Measurements from ENCODE around the gene ITPA. TPM values are rescaled to one million over a fixed set of nuclear protein-coding genes. Genes with fewer than 3 reads are reported as not detected.

Gene ITPA
- total and polyA plus RNA-seq, 2 experiments from 2014 or later = 57.5 to 81.7 TPM

DNA sequence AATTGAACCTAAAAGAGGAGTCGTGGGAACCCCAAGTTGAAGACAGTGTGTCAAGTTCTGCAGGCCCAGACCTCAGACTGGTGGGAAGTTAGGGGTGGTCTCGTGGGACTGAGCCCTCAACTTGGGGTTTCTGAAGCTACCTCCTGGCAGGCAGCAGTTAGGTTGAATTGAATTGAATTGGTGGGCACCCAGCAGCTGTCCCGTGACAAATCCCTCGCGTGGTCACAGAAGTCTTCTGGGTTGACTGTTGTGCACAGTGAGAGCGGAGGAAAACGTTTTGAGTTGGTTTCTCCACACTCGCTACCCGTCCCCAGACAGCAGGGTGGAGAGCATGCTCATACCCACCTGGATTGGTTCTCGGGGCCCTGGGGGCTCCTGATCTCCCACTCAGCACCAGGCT, 16.8 kb downstream of the ITPA start:
- no peak overlapping the region for H2AFZ ChIP-seq
- TF ChIP-seq NANOG (IDR thresholded peaks at IDR 0.05; ENCODE audit: borderline replicate concordance) (no peak), CREB1 (CRISPR knock-in tag; IDR thresholded peaks at IDR 0.05; ENCODE audit: low read depth) (no peak), ZNF114 (CRISPR knock-in tag; IDR thresholded peaks at IDR 0.05) (no peak), EZH2 (IDR thresholded peaks at IDR 0.05; ENCODE audit: low read depth, unreplicated experiment) (no peak), ZNF331 (CRISPR knock-in tag; IDR thresholded peaks at IDR 0.05; ENCODE audit: low read depth) (no peak), EZH2phosphoT487 (IDR thresholded peaks at IDR 0.05; ENCODE audit: unreplicated experiment) (no peak), STAT1 (IDR thresholded peaks at IDR 0.05; ENCODE audit: unreplicated experiment) (no peak), POLR2AphosphoS5 (IDR thresholded peaks at IDR 0.05; ENCODE audit: low read depth) (no peak), JUNB (IDR thresholded peaks at IDR 0.05; ENCODE audit: unreplicated experiment) (no peak)
- TF ChIP-seq, protein P1, sequence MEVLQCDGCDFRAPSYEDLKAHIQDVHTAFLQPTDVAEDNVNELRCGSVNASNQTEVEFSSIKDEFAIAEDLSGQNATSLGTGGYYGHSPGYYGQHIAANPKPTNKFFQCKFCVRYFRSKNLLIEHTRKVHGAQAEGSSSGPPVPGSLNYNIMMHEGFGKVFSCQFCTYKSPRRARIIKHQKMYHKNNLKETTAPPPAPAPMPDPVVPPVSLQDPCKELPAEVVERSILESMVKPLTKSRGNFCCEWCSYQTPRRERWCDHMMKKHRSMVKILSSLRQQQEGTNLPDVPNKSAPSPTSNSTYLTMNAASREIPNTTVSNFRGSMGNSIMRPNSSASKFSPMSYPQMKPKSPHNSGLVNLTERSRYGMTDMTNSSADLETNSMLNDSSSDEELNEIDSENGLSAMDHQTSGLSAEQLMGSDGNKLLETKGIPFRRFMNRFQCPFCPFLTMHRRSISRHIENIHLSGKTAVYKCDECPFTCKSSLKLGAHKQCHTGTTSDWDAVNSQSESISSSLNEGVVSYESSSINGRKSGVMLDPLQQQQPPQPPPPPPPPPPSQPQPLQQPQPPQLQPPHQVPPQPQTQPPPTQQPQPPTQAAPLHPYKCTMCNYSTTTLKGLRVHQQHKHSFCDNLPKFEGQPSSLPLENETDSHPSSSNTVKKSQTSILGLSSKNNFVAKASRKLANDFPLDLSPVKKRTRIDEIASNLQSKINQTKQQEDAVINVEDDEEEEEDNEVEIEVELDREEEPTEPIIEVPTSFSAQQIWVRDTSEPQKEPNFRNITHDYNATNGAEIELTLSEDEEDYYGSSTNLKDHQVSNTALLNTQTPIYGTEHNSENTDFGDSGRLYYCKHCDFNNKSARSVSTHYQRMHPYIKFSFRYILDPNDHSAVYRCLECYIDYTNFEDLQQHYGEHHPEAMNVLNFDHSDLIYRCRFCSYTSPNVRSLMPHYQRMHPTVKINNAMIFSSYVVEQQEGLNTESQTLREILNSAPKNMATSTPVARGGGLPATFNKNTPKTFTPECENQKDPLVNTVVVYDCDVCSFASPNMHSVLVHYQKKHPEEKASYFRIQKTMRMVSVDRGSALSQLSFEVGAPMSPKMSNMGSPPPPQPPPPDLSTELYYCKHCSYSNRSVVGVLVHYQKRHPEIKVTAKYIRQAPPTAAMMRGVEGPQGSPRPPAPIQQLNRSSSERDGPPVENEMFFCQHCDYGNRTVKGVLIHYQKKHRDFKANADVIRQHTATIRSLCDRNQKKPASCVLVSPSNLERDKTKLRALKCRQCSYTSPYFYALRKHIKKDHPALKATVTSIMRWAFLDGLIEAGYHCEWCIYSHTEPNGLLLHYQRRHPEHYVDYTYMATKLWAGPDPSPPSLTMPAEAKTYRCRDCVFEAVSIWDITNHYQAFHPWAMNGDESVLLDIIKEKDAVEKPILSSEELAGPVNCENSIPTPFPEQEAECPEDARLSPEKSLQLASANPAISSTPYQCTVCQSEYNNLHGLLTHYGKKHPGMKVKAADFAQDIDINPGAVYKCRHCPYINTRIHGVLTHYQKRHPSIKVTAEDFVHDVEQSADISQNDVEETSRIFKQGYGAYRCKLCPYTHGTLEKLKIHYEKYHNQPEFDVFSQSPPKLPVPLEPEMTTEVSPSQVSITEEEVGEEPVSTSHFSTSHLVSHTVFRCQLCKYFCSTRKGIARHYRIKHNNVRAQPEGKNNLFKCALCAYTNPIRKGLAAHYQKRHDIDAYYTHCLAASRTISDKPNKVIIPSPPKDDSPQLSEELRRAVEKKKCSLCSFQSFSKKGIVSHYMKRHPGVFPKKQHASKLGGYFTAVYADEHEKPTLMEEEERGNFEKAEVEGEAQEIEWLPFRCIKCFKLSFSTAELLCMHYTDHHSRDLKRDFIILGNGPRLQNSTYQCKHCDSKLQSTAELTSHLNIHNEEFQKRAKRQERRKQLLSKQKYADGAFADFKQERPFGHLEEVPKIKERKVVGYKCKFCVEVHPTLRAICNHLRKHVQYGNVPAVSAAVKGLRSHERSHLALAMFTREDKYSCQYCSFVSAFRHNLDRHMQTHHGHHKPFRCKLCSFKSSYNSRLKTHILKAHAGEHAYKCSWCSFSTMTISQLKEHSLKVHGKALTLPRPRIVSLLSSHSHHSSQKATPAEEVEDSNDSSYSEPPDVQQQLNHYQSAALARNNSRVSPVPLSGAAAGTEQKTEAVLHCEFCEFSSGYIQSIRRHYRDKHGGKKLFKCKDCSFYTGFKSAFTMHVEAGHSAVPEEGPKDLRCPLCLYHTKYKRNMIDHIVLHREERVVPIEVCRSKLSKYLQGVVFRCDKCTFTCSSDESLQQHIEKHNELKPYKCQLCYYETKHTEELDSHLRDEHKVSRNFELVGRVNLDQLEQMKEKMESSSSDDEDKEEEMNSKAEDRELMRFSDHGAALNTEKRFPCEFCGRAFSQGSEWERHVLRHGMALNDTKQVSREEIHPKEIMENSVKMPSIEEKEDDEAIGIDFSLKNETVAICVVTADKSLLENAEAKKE (CRISPR knock-in tag; IDR thresholded peaks at IDR 0.05) = no peak
- TF ChIP-seq, protein P2, sequence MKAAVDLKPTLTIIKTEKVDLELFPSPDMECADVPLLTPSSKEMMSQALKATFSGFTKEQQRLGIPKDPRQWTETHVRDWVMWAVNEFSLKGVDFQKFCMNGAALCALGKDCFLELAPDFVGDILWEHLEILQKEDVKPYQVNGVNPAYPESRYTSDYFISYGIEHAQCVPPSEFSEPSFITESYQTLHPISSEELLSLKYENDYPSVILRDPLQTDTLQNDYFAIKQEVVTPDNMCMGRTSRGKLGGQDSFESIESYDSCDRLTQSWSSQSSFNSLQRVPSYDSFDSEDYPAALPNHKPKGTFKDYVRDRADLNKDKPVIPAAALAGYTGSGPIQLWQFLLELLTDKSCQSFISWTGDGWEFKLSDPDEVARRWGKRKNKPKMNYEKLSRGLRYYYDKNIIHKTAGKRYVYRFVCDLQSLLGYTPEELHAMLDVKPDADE (IDR thresholded peaks at IDR 0.05) = no peak
- TF ChIP-seq, protein P3, sequence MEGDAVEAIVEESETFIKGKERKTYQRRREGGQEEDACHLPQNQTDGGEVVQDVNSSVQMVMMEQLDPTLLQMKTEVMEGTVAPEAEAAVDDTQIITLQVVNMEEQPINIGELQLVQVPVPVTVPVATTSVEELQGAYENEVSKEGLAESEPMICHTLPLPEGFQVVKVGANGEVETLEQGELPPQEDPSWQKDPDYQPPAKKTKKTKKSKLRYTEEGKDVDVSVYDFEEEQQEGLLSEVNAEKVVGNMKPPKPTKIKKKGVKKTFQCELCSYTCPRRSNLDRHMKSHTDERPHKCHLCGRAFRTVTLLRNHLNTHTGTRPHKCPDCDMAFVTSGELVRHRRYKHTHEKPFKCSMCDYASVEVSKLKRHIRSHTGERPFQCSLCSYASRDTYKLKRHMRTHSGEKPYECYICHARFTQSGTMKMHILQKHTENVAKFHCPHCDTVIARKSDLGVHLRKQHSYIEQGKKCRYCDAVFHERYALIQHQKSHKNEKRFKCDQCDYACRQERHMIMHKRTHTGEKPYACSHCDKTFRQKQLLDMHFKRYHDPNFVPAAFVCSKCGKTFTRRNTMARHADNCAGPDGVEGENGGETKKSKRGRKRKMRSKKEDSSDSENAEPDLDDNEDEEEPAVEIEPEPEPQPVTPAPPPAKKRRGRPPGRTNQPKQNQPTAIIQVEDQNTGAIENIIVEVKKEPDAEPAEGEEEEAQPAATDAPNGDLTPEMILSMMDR (conservative IDR thresholded peaks at IDR 0.05; ENCODE audit: low read depth in 2 of 2) = no peak
- TF ChIP-seq, protein P4, sequence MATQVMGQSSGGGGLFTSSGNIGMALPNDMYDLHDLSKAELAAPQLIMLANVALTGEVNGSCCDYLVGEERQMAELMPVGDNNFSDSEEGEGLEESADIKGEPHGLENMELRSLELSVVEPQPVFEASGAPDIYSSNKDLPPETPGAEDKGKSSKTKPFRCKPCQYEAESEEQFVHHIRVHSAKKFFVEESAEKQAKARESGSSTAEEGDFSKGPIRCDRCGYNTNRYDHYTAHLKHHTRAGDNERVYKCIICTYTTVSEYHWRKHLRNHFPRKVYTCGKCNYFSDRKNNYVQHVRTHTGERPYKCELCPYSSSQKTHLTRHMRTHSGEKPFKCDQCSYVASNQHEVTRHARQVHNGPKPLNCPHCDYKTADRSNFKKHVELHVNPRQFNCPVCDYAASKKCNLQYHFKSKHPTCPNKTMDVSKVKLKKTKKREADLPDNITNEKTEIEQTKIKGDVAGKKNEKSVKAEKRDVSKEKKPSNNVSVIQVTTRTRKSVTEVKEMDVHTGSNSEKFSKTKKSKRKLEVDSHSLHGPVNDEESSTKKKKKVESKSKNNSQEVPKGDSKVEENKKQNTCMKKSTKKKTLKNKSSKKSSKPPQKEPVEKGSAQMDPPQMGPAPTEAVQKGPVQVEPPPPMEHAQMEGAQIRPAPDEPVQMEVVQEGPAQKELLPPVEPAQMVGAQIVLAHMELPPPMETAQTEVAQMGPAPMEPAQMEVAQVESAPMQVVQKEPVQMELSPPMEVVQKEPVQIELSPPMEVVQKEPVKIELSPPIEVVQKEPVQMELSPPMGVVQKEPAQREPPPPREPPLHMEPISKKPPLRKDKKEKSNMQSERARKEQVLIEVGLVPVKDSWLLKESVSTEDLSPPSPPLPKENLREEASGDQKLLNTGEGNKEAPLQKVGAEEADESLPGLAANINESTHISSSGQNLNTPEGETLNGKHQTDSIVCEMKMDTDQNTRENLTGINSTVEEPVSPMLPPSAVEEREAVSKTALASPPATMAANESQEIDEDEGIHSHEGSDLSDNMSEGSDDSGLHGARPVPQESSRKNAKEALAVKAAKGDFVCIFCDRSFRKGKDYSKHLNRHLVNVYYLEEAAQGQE (IDR thresholded peaks at IDR 0.05; ENCODE audit: unreplicated experiment) = no peak
- no peaks in the 10 kb centered on the region for H4K20me1 ChIP-seq (replicated peaks; ENCODE audit: insufficient read depth)
- peaks cover 4% of the 10 kb centered on the region; the same call in 1 of the 2 replicates for H3K36me3 ChIP-seq (ENCODE audit: insufficient read depth)
- H3K4me3 ChIP-seq = no peak overlapping the region
- ATAC-seq (no peak), DNase-seq (ENCODE audit: low spot score) (no peak)
- no peak overlapping the region for H3K27ac Mint-ChIP-seq
- H3K27ac ChIP-seq (ENCODE audit: low read depth) = peak overlapping the region; percentile 63; the same call in 1 of the 2 replicates
- H3F3A ChIP-seq (replicated peaks; ENCODE audit: low read depth) = no peaks in the 10 kb centered on the region
- H3K4me2 ChIP-seq = no peak overlapping the region
- no peaks in the 10 kb centered on the region for H3K79me2 ChIP-seq (replicated peaks; ENCODE audit: insufficient read depth)
- no peaks in the 10 kb centered on the region for H3K27me3 ChIP-seq (ENCODE audit: insufficient read depth)
- no peaks in the 10 kb centered on the region for H3K9me2 ChIP-seq (ENCODE audit: insufficient read depth)
- no peaks in the 10 kb centered on the region for H3K9me3 Mint-ChIP-seq
- peaks cover 23% of the 10 kb centered on the region for H3K36me3 Mint-ChIP-seq (ENCODE audit: low read depth)
- no peak overlapping the region; the same call in 2 of the 3 replicates for H3K4me3 Mint-ChIP-seq
- no peaks in the 10 kb centered on the region; the same call in 1 of the 2 replicates for H3K4me1 ChIP-seq (ENCODE audit: insufficient read depth)
- H3K27me3 Mint-ChIP-seq (ENCODE audit: insufficient read depth, low read depth, poor library complexity) = peaks cover 5% of the 10 kb centered on the region
- H3K4me1 Mint-ChIP-seq = peaks cover 5% of the 10 kb centered on the region; the same call in 1 of the 3 replicates

Data from GM23338 (cell line).